Measurements from ENCODE around the gene CRADD. TPM values are rescaled to one million over a fixed set of nuclear protein-coding genes. Genes with fewer than 3 reads are reported as not detected.
"Not testable (repeated sequence)": the region's sequence is repeated elsewhere in the genome, so short reads cannot be mapped to it uniquely, and the experiment has no call there.

Gene CRADD
- total RNA-seq, 1 experiment from 2014 or later = 27.9 TPM

GRCh38 chr12:93865751-93866150 is 188.6 kb downstream of the CRADD start:
- Histone ChIP-seq H3K36me3 (no peaks in the 10 kb centered on the region), H3K27me3 (no peaks in the 10 kb centered on the region), H3K9me3 (peaks cover 28% of the 10 kb centered on the region), H3K4me3 (no peak overlapping the region)
- DNase-seq = no peak

GRCh38 chr12:93868771-93869170 is 191.6 kb downstream of the CRADD start:
- no peaks in the 10 kb centered on the region for H3K27me3 ChIP-seq
- no peak for DNase-seq
- peaks cover 40% of the 10 kb centered on the region for H3K9me3 ChIP-seq
- H3K4me3 ChIP-seq = no peak overlapping the region
- H3K36me3 ChIP-seq = no peaks in the 10 kb centered on the region

- Histone ChIP-seq H3K36me3 (no peaks in the 10 kb centered on the region), H3K4me3 (no peak overlapping the region), H3K9me3 (peaks cover 41% of the 10 kb centered on the region), H3K27me3 (no peaks in the 10 kb centered on the region)
- no peak for DNase-seq
Measured at GRCh38 chr12:93870020-93870795, 193.0 kb downstream of the CRADD start.

GRCh38 chr12:93871566-93871965 is 194.4 kb downstream of the CRADD start:
- peaks cover 43% of the 10 kb centered on the region for H3K9me3 ChIP-seq
- not testable (repeated sequence) for H3K4me3 ChIP-seq, DNase-seq, H3K36me3 ChIP-seq, H3K27me3 ChIP-seq

- H3K36me3 ChIP-seq = no peaks in the 10 kb centered on the region
- H3K27me3 ChIP-seq = no peaks in the 10 kb centered on the region
Measured at GRCh38 chr12:93873561-93873960, 196.4 kb downstream of the CRADD start.

GRCh38 chr12:93875157-93875556 is 198.0 kb downstream of the CRADD start:
- no peak overlapping the region for H3K4me3 ChIP-seq
- peaks cover 34% of the 10 kb centered on the region for H3K9me3 ChIP-seq

More at GRCh38 chr12:93873561-93873960, 196.4 kb downstream of the CRADD start:
- peaks cover 37% of the 10 kb centered on the region for H3K9me3 ChIP-seq
- no peak for DNase-seq
- no peak overlapping the region for H3K4me3 ChIP-seq

GRCh38 chr12:93876360-93876759 is 199.2 kb downstream of the CRADD start:
- peaks cover 34% of the 10 kb centered on the region for H3K9me3 ChIP-seq
- H3K4me3 ChIP-seq = no peak overlapping the region
- no peaks in the 10 kb centered on the region for H3K27me3 ChIP-seq
- H3K36me3 ChIP-seq = no peaks in the 10 kb centered on the region
- DNase-seq = no peak

More at GRCh38 chr12:93875157-93875556, 198.0 kb downstream of the CRADD start:
- no peak for DNase-seq
- H3K36me3 ChIP-seq = no peaks in the 10 kb centered on the region
- H3K27me3 ChIP-seq = no peaks in the 10 kb centered on the region

- Histone ChIP-seq H3K27me3 (no peaks in the 10 kb centered on the region), H3K4me3 (no peak overlapping the region), H3K36me3 (no peaks in the 10 kb centered on the region), H3K9me3 (peaks cover 32% of the 10 kb centered on the region)
- DNase-seq = no peak
Measured at GRCh38 chr12:93877446-93877845, 200.3 kb downstream of the CRADD start.

- no peaks in the 10 kb centered on the region for H3K27me3 ChIP-seq
- H3K36me3 ChIP-seq = no peaks in the 10 kb centered on the region
- DNase-seq = peak; percentile 34
- H3K4me3 ChIP-seq = no peak overlapping the region
- H3K9me3 ChIP-seq = peaks cover 21% of the 10 kb centered on the region
Measured at GRCh38 chr12:93879476-93880421, 202.6 kb downstream of the CRADD start.

- Histone ChIP-seq H3K4me3 (no peak overlapping the region), H3K36me3 (no peaks in the 10 kb centered on the region), H3K27me3 (no peaks in the 10 kb centered on the region), H3K9me3 (peaks cover 9% of the 10 kb centered on the region)
- no peak for DNase-seq
Measured at GRCh38 chr12:93880853-93881522, 203.8 kb downstream of the CRADD start.

GRCh38 chr12:93882763-93883162 is 205.6 kb downstream of the CRADD start:
- H3K27me3 ChIP-seq = no peaks in the 10 kb centered on the region
- H3K36me3 ChIP-seq = no peaks in the 10 kb centered on the region
- no peak for DNase-seq
- H3K9me3 ChIP-seq = peaks cover 4% of the 10 kb centered on the region; the same call in 1 of the 2 replicates
- H3K4me3 ChIP-seq = no peak overlapping the region

GRCh38 chr12:93883436-93884154 is 206.4 kb downstream of the CRADD start:
- Histone ChIP-seq H3K36me3 (no peaks in the 10 kb centered on the region), H3K27me3 (no peaks in the 10 kb centered on the region), H3K9me3 (peaks cover 4% of the 10 kb centered on the region; the same call in 1 of the 2 replicates), H3K4me3 (no peak overlapping the region)
- DNase-seq = peak; percentile 58

- DNase-seq = no peak
- Histone ChIP-seq H3K36me3 (no peaks in the 10 kb centered on the region), H3K4me3 (no peak overlapping the region), H3K27me3 (no peaks in the 10 kb centered on the region), H3K9me3 (peaks cover 4% of the 10 kb centered on the region; the same call in 1 of the 2 replicates)
Measured at GRCh38 chr12:93884794-93885460, 207.8 kb downstream of the CRADD start.

GRCh38 chr12:93885973-93886532 is 208.9 kb downstream of the CRADD start:
- not testable (repeated sequence) for H3K4me3 ChIP-seq, H3K27me3 ChIP-seq, H3K36me3 ChIP-seq

More at GRCh38 chr12:93885973-93886532, 208.9 kb downstream of the CRADD start:
- DNase-seq, H3K9me3 ChIP-seq: not testable (repeated sequence)
